Hematopoietic multipotent progenitor cell treated with erythropoietin and hydrocortisone succinate and interleukin-3 and kit ligand, for 8 days (in vitro differentiated cells): ENCODE results near the gene ABCE1.

ENCODE experiments used
- DNase-seq: peaks from one replicate; pipeline ENCODE4 v3.0.0-alpha.2; 2015

The ABCE1 gene

GRCh38 chr4:145097821-145098674, at the start of gene ABCE1, which contains the start of gene ANAPC10:
TSS of gene ABCE1 (plus strand) at chr4:145098311. CDS start at chr4:145104413, 6,102 bp downstream.
TSS of gene ANAPC10 (minus strand) at chr4:145098196. CDS start at chr4:145096099, 2,097 bp downstream.
- DNase-seq = peak; percentile 98

- DNase-seq = no peak
Observed at GRCh38 chr4:145048817-145049216, 49.3 kb upstream of the ABCE1 start.

GRCh38 chr4:145049241-145049640, 48.9 kb upstream of the ABCE1 start:
- DNase-seq = no peak

DNA sequence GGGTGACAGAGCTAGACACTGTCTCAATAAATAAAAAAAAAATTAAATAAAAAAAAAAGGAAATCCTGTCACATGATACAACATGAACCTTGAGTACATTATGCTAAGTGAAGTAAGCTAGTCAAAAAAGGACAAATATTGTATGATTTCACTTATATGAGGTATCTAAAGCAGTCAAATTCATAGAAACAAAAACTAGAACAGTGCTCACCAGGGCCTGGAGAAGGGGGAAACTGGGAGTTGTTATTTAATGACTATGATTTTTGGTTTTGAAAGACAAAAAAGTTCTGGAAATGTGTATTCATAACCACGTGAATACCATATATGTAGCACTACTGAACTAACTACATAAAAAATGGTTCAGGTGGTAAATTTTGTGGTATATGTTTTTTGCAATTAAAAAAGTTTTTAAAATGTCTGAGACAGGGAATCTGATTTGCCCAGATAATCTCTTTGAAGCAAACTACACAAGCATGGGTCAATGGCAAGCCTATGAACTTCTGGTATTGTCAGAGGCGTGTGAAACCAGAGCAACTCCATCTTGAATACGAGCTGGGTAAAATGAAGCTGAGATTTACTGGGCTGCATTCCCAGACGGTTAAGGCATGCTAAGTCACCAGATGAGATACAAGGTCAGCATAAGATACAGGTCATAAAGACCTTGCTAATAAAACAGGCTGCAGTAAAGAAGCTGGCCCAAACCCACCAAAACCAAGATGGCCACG, 42.4 kb upstream of the ABCE1 start:
- no peak for DNase-seq

DNA sequence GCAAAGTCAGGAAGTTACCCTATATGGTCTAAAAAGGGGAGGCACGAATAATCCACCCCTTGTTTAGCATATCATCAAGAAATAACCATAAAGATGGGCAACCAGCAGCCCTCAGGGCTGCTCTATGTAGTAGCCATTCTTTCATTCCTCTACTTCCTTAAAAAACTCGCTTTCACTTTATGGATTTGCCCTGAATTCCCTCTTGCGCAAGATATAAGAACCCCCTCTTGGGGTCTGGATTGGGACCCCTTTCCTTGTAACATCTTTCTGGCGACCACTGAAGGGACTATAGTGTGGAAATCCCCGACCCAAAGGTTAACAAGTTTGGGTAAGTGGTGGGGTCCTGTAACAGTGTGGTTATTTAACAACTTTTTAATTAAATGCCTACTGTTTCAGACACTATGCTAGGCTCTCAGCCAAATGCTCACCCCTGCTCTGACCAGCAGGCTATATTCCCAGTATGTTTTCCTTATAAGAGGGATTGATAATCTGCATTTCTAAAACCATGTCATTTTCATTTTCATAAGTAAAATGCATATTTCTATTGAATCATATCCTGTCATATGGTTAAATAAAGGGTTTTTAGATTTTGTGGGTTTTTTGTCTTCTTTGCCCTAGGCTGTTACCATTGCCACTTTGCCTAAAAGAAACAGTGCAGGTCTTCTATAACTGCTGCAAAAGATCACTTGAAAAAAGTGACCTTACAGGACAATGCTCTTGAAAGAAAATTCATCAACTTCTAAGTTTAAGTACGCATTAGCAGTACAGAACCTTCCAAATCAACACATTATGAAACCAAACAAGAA, 41.6 kb upstream of the ABCE1 start:
- no peak for DNase-seq

- no peak for DNase-seq
Observed at GRCh38 chr4:145058256-145058655, 39.9 kb upstream of the ABCE1 start.

GRCh38 chr4:145061318-145061920, 36.7 kb upstream of the ABCE1 start:
- peak; percentile 73 for DNase-seq

DNA sequence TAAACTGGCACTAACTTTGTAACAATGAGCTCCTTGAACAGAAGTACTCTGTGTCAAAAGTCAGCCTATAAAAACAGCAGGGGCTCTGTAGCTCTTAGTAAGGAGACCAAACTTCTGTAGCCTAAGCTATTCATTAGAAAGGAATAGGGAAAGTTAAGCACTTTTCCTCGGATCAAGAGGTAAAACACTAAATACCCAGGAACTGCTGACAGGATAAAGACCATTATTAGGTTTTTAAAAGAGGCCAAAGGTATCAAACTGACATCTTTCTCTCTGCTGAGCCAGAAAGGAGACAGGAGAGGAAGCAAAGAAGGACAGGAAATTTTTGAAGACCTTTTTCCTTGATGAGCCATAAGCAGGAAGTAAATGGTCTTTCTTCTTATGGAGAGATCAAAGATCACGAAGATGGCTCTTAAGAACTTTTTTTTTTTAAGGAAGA, 32.0 kb upstream of the ABCE1 start:
- DNase-seq = no peak

GRCh38 chr4:145069361-145069760, 28.8 kb upstream of the ABCE1 start:
- no peak for DNase-seq

DNA sequence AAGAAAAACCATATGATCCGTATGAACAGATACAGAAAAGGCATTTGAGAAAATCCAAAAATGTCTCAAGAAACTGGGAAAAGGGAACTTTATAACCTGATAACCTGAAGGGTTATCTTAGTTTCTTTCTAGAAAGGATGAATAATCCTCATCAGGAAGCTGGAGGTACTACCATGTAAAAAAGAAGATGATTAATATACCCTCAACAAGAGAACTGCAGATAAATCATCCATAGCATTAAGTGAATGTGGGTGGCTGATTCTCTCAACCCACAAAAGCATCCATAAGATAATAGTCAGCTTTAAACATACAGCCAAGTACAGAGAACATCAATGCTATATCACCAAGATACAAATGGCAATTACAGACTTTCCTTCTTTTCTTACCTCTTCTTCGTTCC, 26.6 kb upstream of the ABCE1 start:
- no peak for DNase-seq

- DNase-seq = peak; percentile 95
Observed at GRCh38 chr4:145075742-145076468, 22.2 kb upstream of the ABCE1 start.

- no peak for DNase-seq
Observed at GRCh38 chr4:145076469-145076855, 21.6 kb upstream of the ABCE1 start.

GRCh38 chr4:145081756-145082155, 16.4 kb upstream of the ABCE1 start:
- DNase-seq = no peak

DNA sequence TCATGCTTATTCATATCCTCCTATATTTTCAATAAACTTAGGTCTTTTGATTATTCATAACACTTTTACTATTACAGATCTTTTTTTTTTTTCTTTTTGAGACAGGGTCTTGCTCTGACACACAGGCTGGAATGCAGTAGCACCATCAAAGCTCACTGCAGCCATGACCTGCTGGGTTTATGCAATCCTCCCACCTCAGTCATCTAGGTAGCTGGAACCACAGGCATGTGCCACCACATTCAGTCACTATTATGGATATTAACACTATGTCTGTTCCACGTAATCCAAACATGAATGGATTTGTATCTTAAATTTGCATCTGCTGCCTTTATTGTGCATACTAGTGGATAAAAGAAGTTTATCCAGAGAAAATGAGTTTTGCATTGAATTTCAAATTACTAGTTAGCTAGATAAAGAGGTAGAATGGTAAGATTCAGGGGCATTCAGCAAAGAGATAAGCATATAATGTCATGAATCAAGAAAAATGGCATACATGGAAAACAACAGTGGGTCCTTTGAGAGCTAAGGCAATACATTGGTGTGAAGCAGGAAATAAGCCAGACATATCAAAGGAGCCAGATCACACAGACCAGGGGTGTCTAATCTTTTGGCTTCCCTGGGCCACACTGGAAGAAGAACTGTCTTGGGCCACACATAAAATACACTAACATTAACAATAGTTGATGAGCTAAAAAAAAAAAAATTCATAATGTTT, 14.1 kb upstream of the ABCE1 start:
- peak; percentile 70 for DNase-seq

DNA sequence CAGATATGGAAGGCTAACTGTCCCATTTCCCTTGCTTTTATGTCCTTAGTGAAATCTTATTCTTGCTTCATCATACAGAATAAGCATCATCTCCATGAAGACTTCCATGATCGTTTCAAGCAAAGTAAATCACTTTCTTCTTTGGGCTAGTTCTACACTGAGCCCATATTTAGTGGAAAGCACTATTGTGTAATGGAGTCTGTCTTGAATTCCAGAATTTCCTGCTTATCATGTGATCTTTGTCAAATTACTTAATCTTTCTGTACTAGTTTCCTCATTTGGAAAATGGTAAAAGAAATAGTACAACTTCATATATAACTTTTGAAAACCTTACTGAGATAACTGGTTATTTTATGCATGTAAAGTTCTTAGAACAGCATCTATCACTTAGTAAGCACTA, 7.7 kb upstream of the ABCE1 start:
- DNase-seq = no peak

DNA sequence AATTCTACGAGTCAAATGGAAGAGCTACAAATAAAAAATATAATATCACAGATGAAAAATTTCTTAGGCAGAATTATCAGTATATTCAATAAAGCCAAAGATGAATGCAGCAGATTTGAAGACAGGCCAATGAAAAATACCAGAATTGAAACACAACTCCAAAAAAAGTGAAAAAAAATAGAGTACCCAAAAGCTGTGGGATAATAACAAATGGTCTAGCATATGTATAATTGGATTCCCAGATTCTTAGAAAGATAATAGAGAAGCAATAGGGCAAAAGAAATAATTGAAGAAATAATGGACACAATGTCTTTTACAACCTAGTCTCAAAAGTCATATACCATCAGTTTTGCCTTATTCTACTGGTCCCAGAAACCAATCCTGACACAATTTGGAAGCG, 4.5 kb upstream of the ABCE1 start:
- no peak for DNase-seq

GRCh38 chr4:145097331-145097820, 735 bp upstream of the ABCE1 start:
- peak; percentile 44 for DNase-seq

- DNase-seq = peak; percentile 77
Observed at GRCh38 chr4:145098675-145099037, 545 bp downstream of the ABCE1 start.

- peak; percentile 13 for DNase-seq
Observed at GRCh38 chr4:145099653-145100052, 1.5 kb downstream of the ABCE1 start.

- no peak for DNase-seq
Observed at GRCh38 chr4:145101091-145101490, 3.0 kb downstream of the ABCE1 start.

- peak; percentile 25 for DNase-seq
Observed at GRCh38 chr4:145102619-145103018, 4.5 kb downstream of the ABCE1 start.
